CD4-positive, alpha-beta T cell (primary cell): ENCODE results near the gene TENM4. TPM values are rescaled to one million over a fixed set of nuclear protein-coding genes. Genes with fewer than 3 reads are reported as not detected.

Source experiments
- ATAC-seq: fragments of 200-7000 bp; cut with Tn5 transposase; one replicate; pipeline ENCODE4 v1.10.0; 2022; ENCODE audit warnings: mild to moderate bottlenecking; ENCODE audit not compliant: poor library complexity
- CTCF ChIA-PET: fragments of 350-600 bp; sonication (Branson Sonifier 250); formaldehyde crosslinking; loops from one replicate; lab custom pipeline; 2021; ENCODE audit warnings: antibody characterized with exemption, inconsistent platforms; lab: Charles Lee
- POLR2A ChIA-PET: fragments of 350-600 bp; sonication (Branson Sonifier 250); formaldehyde crosslinking; loops from one replicate; lab custom pipeline; 2021; ENCODE audit warnings: antibody characterized with exemption, inconsistent platforms; lab: Charles Lee
- DNase-seq, 14 experiments: peaks; one replicate each; pipeline ENCODE4 v3.0.0-alpha.2; 2013 to 2020; ENCODE audit warnings: mixed read lengths in 2 of 14
- H3K27ac ChIP-seq, 2 donors: one replicate each; pipeline versions ENCODE4 v1.5.1 to v1.7.0; 2013; ENCODE audit warnings: low read length in 2 of 2, low read depth in 1 of 2, mild to moderate bottlenecking in 1 of 2
- H3K27me3 ChIP-seq, 2 experiments: 1 replicate in 1 of 2; 2 replicates in 1 of 2; pipeline versions ENCODE4 v1.6.1 to v1.7.0; 2013; ENCODE audit warnings: low read length in 2 of 2, control low read depth in 1 of 2, mild to moderate bottlenecking in 1 of 2, moderate library complexity in 1 of 2; ENCODE audit not compliant: insufficient read depth in 2 of 2, control insufficient read depth in 1 of 2
- H3K36me3 ChIP-seq: one replicate; pipeline ENCODE4 v1.6.1; 2013; ENCODE audit warnings: low read length, control low read depth; ENCODE audit not compliant: insufficient read depth
- H3K4me1 ChIP-seq: one replicate; pipeline ENCODE4 v1.6.1; 2013; ENCODE audit warnings: low read length, control low read depth; ENCODE audit not compliant: insufficient read depth
- H3K4me3 ChIP-seq: one replicate; pipeline ENCODE4 v1.5.1; 2013; ENCODE audit warnings: mild to moderate bottlenecking, low read length, moderate library complexity
- H3K9me3 ChIP-seq, 2 experiments: 1 replicate in 1 of 2; 2 replicates in 1 of 2; pipeline versions ENCODE4 v1.6.1 to v1.7.0; 2013; ENCODE audit warnings: low read length in 2 of 2, mild to moderate bottlenecking in 2 of 2, control low read depth in 1 of 2, moderate library complexity in 1 of 2; ENCODE audit not compliant: control insufficient read depth in 1 of 2, insufficient read depth in 1 of 2
- H3K27ac Mint-ChIP-seq: one replicate; pipeline ENCODE4 v1.8.0; 2020; ENCODE audit warnings: mixed read lengths
- H3K27me3 Mint-ChIP-seq: one replicate; pipeline ENCODE4 v1.8.0; 2021; ENCODE audit warnings: mixed read lengths
- H3K36me3 Mint-ChIP-seq: one replicate; pipeline ENCODE4 v1.8.0; 2021; ENCODE audit warnings: low read depth, mixed read lengths
- H3K4me1 Mint-ChIP-seq: one replicate; pipeline ENCODE4 v1.8.0; 2021; ENCODE audit warnings: low read depth, mixed read lengths
- H3K4me3 Mint-ChIP-seq: one replicate; pipeline ENCODE4 v1.8.0; 2020; ENCODE audit warnings: mild to moderate bottlenecking, mixed read lengths
- H3K9me3 Mint-ChIP-seq: one replicate; pipeline ENCODE4 v1.8.0; 2020; ENCODE audit warnings: mixed read lengths
- intact Hi-C, 2 experiments: fragments of 100-400 bp; cut with DNase I in 1 of 2; cut with micrococcal nuclease in 1 of 2; formaldehyde crosslinking; loops; one replicate each; pipeline versions ENCODE4 v1.15.1 to v1.9.0; 2023 to 2025; cut with DNase I, micrococcal nuclease
- total RNA-seq, 174 experiments: library from RNA in 2 of 174; stranded (reverse) in 2 of 174; gene quantifications; one replicate each; pipeline ENCODE4 v1.2.3 and lab custom pipeline; 2021 to 2026
- TF ChIP-seq, protein P1 (sequence below): fragments of 200-600 bp; IDR thresholded peaks from one replicate; pipeline ENCODE4 v1.8.0; 2022; ENCODE audit warnings: antibody characterized with exemption, mild to moderate bottlenecking

The TENM4 gene
- total RNA-seq, 2 experiments from 2014 or later = 0.22 to 0.31 TPM

DNA sequence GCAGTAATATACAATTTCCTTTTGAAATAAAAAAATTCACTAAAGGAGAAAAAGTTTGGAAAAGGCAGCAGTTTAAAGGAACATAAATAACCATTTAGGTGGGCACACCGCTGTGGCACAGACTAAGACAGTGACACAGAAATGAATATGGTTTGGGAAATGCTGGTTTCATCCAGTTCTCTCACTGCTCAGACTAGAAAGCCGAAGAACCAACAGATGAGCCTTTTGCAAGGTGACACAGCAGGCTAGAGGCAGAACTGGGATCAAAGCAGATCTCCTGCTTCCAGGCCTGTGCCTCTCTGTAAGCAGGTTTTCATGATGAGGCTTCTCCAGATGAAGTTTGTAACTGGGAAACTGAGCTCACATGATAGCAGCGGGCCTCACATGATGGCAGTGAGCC is 486.1 kb downstream of the TENM4 start:
- TF ChIP-seq, protein P1, sequence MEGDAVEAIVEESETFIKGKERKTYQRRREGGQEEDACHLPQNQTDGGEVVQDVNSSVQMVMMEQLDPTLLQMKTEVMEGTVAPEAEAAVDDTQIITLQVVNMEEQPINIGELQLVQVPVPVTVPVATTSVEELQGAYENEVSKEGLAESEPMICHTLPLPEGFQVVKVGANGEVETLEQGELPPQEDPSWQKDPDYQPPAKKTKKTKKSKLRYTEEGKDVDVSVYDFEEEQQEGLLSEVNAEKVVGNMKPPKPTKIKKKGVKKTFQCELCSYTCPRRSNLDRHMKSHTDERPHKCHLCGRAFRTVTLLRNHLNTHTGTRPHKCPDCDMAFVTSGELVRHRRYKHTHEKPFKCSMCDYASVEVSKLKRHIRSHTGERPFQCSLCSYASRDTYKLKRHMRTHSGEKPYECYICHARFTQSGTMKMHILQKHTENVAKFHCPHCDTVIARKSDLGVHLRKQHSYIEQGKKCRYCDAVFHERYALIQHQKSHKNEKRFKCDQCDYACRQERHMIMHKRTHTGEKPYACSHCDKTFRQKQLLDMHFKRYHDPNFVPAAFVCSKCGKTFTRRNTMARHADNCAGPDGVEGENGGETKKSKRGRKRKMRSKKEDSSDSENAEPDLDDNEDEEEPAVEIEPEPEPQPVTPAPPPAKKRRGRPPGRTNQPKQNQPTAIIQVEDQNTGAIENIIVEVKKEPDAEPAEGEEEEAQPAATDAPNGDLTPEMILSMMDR = no peak
- intact Hi-C loops = no loop called here
- ChIA-PET CTCF (no interaction called here), POLR2A (no interaction called here)
- DNase-seq (no peak), ATAC-seq (no peak)
- H3K36me3 Mint-ChIP-seq = no peaks in the 10 kb centered on the region
- Histone ChIP-seq H3K4me3 (no peak overlapping the region), H3K27ac (no peak overlapping the region), H3K27me3 (peaks cover 0 to 3% of the 10 kb centered on the region in 2 experiments), H3K9me3 (no peaks in the 10 kb centered on the region), H3K4me1 (no peaks in the 10 kb centered on the region), H3K36me3 (no peaks in the 10 kb centered on the region)
- peaks cover 38% of the 10 kb centered on the region for H3K27me3 Mint-ChIP-seq
- no peaks in the 10 kb centered on the region for H3K4me1 Mint-ChIP-seq
- H3K9me3 Mint-ChIP-seq = no peaks in the 10 kb centered on the region
- H3K27ac Mint-ChIP-seq = no peak overlapping the region
- no peak overlapping the region for H3K4me3 Mint-ChIP-seq

DNA sequence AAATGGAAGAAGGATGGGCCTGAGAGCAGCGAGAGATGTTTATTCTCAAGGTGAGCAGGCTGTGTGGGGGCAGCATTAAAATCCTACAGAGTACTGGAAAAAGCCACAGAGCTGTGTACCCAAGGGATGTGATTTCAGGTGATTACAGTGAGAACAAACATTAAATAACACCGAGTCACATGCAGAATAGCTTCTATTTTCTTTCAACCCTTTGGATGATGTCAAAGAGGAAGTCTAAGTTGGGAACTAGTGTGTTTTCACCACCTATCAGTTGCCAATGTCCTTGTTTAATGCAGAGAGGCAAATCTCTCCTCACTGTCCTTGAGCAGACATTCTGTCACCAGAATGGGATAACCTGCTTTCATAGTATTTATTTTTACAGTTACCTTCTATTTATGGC is 486.6 kb downstream of the TENM4 start:
- Histone ChIP-seq H3K9me3 (no peaks in the 10 kb centered on the region), H3K27ac (no peak overlapping the region), H3K4me3 (no peak overlapping the region), H3K36me3 (no peaks in the 10 kb centered on the region), H3K4me1 (no peaks in the 10 kb centered on the region), H3K27me3 (peaks cover 0 to 3% of the 10 kb centered on the region in 2 experiments)
- intact Hi-C loops = no loop called here
- ChIA-PET POLR2A (no interaction called here), CTCF (no interaction called here)
- H3K36me3 Mint-ChIP-seq = no peaks in the 10 kb centered on the region
- no peaks in the 10 kb centered on the region for H3K4me1 Mint-ChIP-seq
- DNase-seq (no peak), ATAC-seq (no peak)
- TF ChIP-seq, protein P1 = no peak
- H3K4me3 Mint-ChIP-seq = no peak overlapping the region
- H3K27ac Mint-ChIP-seq = no peak overlapping the region
- no peaks in the 10 kb centered on the region for H3K9me3 Mint-ChIP-seq
- peaks cover 33% of the 10 kb centered on the region for H3K27me3 Mint-ChIP-seq

DNA sequence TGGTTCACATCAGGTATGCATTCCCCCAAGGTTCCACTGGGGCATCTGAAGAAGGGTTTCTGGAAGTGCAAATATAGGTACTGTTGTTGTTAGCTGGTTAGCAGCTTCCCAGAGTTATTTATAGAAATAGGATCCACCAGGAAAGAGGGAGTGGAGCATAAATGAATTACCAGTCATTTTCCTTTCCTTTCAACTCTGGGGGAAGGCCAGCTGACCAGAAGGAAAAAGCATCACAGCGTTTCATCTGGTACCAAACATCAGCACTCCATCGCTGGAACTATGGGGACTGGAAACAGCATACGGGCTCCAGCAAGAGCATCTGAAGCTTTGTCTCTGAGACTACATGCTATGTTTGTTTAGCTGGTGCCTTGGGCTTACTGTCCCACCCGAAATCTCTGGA is 487.9 kb downstream of the TENM4 start:
- Mint-ChIP-seq H3K4me3 (no peak overlapping the region), H3K27me3 (peaks cover 28% of the 10 kb centered on the region), H3K36me3 (no peaks in the 10 kb centered on the region), H3K27ac (no peak overlapping the region), H3K4me1 (no peaks in the 10 kb centered on the region), H3K9me3 (no peaks in the 10 kb centered on the region)
- ATAC-seq (no peak), DNase-seq (no peak)
- intact Hi-C loops = no loop called here
- Histone ChIP-seq H3K4me1 (no peaks in the 10 kb centered on the region), H3K27ac (no peak overlapping the region), H3K4me3 (no peak overlapping the region), H3K9me3 (no peaks in the 10 kb centered on the region), H3K36me3 (no peaks in the 10 kb centered on the region), H3K27me3 (peaks cover 0 to 3% of the 10 kb centered on the region in 2 experiments)
- POLR2A ChIA-PET = no interaction called here
- CTCF ChIA-PET = no interaction called here
- TF ChIP-seq, protein P1 = no peak
